ENCODE measurements around the gene CNGA3. TPM values are rescaled to one million over a fixed set of nuclear protein-coding genes. Genes with fewer than 3 reads are reported as not detected.

Gene CNGA3
- total and polyA plus RNA-seq, 2 of the 4 experiments (the other 2 are of a cell fraction), result under 0.01 TPM; not detected in 1

DNA sequence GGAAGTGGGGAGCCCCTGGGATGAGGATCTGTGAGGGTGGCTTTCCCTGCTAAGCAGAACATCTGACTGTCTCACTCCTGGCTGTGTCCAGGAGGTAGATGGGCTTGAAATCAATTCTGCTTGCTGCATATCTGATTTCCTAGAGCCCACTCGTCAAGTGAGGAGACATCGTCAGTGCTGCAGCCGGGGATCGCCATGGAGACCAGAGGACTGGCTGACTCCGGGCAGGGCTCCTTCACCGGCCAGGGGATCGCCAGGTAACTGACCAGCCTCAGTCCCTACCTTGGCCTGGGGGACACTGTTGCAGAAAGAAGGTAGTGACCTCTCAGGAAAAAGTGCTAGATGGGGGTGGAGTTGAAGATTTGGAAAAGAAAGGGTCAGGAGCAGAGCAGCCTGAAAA lies 31.3 kb downstream of the CNGA3 start:
- ChIA-PET CTCF (no interaction called here), POLR2A (ENCODE audit: unreplicated experiment) (no interaction called here)
- Histone ChIP-seq H3K14ac (replicated peaks; ENCODE audit: low read depth, low read length) (no peak overlapping the region), H2AFZ (replicated peaks; ENCODE audit: low read length, poor library complexity) (no peak overlapping the region), H3K4me3 (ENCODE audit: insufficient read depth, low read depth, low read length) (no peak overlapping the region), H3K9ac (ENCODE audit: low read depth, low read length) (no peak overlapping the region), H2AK9ac (replicated peaks; ENCODE audit: low read depth, low read length, poor library complexity) (no peak overlapping the region), H4K91ac (ENCODE audit: insufficient read depth, low read depth, low read length) (no peak overlapping the region), H4K20me1 (ENCODE audit: insufficient read depth, low read length) (no peaks in the 10 kb centered on the region), H3K4ac (ENCODE audit: low read depth, low read length) (no peak overlapping the region), H3K27ac (ENCODE audit: insufficient read depth, low read length) (no peak overlapping the region), H2AK5ac (ENCODE audit: low read depth, low read length) (no peak overlapping the region), H3K9me1 (ENCODE audit: insufficient read depth, low read length) (no peaks in the 10 kb centered on the region), H2BK15ac (ENCODE audit: low read depth, low read length) (no peak overlapping the region), H3K27me3 (ENCODE audit: control insufficient read depth, insufficient read depth, low read length) (peaks cover 56% of the 10 kb centered on the region), H3K9me3 (ENCODE audit: control insufficient read depth, insufficient read depth, low read length) (no peaks in the 10 kb centered on the region), H4K8ac (ENCODE audit: low read depth in 2 of 2, low read length in 2 of 2) (no peak overlapping the region), H3K56ac (ENCODE audit: extremely low read depth, insufficient read depth, low read length) (no peak overlapping the region), H3K4me2 (ENCODE audit: low read depth, low read length) (no peak overlapping the region), H3K23ac (ENCODE audit: low read depth, low read length) (no peak overlapping the region), H3K79me1 (ENCODE audit: low read depth in 1 of 2, low read length in 2 of 2) (no peaks in the 10 kb centered on the region), H4K5ac (ENCODE audit: low read depth, low read length) (no peak overlapping the region), H2BK120ac (ENCODE audit: low read depth, low read length) (no peak overlapping the region), H2BK5ac (ENCODE audit: low read depth, low read length, poor library complexity, severe bottlenecking) (no peak overlapping the region), H2BK20ac (ENCODE audit: low read depth, low read length) (no peak overlapping the region), H3K4me1 (ENCODE audit: control insufficient read depth, insufficient read depth, low read length) (no peaks in the 10 kb centered on the region), H3K36me3 (ENCODE audit: control insufficient read depth, insufficient read depth, low read length) (no peaks in the 10 kb centered on the region), H3K18ac (ENCODE audit: low read depth, low read length) (no peak overlapping the region)
- DNase-seq, result no peak
- in situ Hi-C loops (cut with MboI; ENCODE audit: low sequenced_read_pairs), result no loop called here
- WGBS, 2 experiments (ENCODE audit: extremely low coverage in 2 of 2, insufficient read length in 1 of 2), result 60% methylated on average over 4 of the region's 7 CpGs; no CpG with 5 or more reads in 1 of the 2 experiments
- no TSS peak for BruUV-seq (replicated peaks)
- TF ChIP-seq RAD21 (IDR thresholded peaks at IDR 0.05; ENCODE audit: low read length), result no peak
- no peak for TF ChIP-seq MXI1 (IDR thresholded peaks at IDR 0.05; ENCODE audit: borderline replicate concordance, low read depth, low read length)
- TF ChIP-seq SMC3 (IDR thresholded peaks at IDR 0.05; ENCODE audit: low read depth, low read length), result no peak
- no peak for TF ChIP-seq POLR2A (IDR thresholded peaks at IDR 0.05; ENCODE audit: low read depth, low read length)
- TF ChIP-seq, protein P1, sequence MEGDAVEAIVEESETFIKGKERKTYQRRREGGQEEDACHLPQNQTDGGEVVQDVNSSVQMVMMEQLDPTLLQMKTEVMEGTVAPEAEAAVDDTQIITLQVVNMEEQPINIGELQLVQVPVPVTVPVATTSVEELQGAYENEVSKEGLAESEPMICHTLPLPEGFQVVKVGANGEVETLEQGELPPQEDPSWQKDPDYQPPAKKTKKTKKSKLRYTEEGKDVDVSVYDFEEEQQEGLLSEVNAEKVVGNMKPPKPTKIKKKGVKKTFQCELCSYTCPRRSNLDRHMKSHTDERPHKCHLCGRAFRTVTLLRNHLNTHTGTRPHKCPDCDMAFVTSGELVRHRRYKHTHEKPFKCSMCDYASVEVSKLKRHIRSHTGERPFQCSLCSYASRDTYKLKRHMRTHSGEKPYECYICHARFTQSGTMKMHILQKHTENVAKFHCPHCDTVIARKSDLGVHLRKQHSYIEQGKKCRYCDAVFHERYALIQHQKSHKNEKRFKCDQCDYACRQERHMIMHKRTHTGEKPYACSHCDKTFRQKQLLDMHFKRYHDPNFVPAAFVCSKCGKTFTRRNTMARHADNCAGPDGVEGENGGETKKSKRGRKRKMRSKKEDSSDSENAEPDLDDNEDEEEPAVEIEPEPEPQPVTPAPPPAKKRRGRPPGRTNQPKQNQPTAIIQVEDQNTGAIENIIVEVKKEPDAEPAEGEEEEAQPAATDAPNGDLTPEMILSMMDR (conservative IDR thresholded peaks at IDR 0.05; ENCODE audit: low read depth, low read length), result no peak
- TF ChIP-seq, protein P2, sequence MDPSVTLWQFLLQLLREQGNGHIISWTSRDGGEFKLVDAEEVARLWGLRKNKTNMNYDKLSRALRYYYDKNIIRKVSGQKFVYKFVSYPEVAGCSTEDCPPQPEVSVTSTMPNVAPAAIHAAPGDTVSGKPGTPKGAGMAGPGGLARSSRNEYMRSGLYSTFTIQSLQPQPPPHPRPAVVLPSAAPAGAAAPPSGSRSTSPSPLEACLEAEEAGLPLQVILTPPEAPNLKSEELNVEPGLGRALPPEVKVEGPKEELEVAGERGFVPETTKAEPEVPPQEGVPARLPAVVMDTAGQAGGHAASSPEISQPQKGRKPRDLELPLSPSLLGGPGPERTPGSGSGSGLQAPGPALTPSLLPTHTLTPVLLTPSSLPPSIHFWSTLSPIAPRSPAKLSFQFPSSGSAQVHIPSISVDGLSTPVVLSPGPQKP (IDR thresholded peaks at IDR 0.05; ENCODE audit: borderline replicate concordance, low read depth, low read length), result no peak
- TF ChIP-seq, protein P3, sequence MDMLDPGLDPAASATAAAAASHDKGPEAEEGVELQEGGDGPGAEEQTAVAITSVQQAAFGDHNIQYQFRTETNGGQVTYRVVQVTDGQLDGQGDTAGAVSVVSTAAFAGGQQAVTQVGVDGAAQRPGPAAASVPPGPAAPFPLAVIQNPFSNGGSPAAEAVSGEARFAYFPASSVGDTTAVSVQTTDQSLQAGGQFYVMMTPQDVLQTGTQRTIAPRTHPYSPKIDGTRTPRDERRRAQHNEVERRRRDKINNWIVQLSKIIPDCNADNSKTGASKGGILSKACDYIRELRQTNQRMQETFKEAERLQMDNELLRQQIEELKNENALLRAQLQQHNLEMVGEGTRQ (IDR thresholded peaks at IDR 0.05; ENCODE audit: low read depth, low read length), result no peak
- no peak for TF ChIP-seq MAFK (IDR thresholded peaks at IDR 0.05; ENCODE audit: low read depth, low read length)
- TF ChIP-seq MAZ (IDR thresholded peaks at IDR 0.05; ENCODE audit: borderline replicate concordance, low read depth, low read length), result no peak
- TF ChIP-seq CEBPB (IDR thresholded peaks at IDR 0.05; ENCODE audit: low read depth, low read length), result no peak
- intact Hi-C loops (cut with micrococcal nuclease), result no loop called here
- dilution Hi-C loops (cut with HindIII; ENCODE audit: low sequenced_read_pairs, unreplicated experiment), result no loop called here
- no peak for ATAC-seq (ENCODE audit: low read depth)

Data from IMR-90 (cell line).